Right kidney (tissue), 9 donors: Measurements from ENCODE around the gene ABCC3.
A peak's percentile ranks its signal among the peaks of the same experiment; 100 is the strongest.

ENCODE experiments used
- DNase-seq: peaks from one replicate; pipeline ENCODE4 v3.0.0-alpha.2; 2016
- long read RNA-seq, 8 donors: transcript quantifications; one replicate each; lab custom pipeline, GENCODE V29; 2026

Gene ABCC3
- long read RNA-seq, donor 1, partial matches to known transcripts: 0 of 2 reads
- long read RNA-seq, donor 1, other reads (novel, unspliced or antisense): 0 of 2 reads
- long read RNA-seq, donor 2, partial matches to known transcripts: 0 of 1 reads
- long read RNA-seq, donor 2, other reads (novel, unspliced or antisense): 0 of 1 reads
- long read RNA-seq, donor 3: 0 reads
- long read RNA-seq, donor 4, partial matches to known transcripts: 0 of 1 reads
- long read RNA-seq, donor 4, other reads (novel, unspliced or antisense): 0 of 1 reads
- long read RNA-seq, donor 5: 0 reads
- long read RNA-seq, donor 6, partial matches to known transcripts: 0 of 2 reads
- long read RNA-seq, donor 6, other reads (novel, unspliced or antisense): 0 of 2 reads
- long read RNA-seq, donor 7: 0 reads
- long read RNA-seq, donor 8, partial matches to known transcripts: 0 of 1 reads
- long read RNA-seq, donor 8, other reads (novel, unspliced or antisense): 0 of 1 reads

GRCh38 chr17:50634224-50634914 lies at the start of gene ABCC3:
TSS of gene ABCC3 (plus strand) at chr17:50634881. CDS start at chr17:50634937, 56 bp downstream.
- DNase-seq: no peak

GRCh38 chr17:50585346-50585745 lies 49.3 kb upstream of the ABCC3 start:
- DNase-seq: no peak

- DNase-seq: no peak
These were observed 48.8 kb upstream of the ABCC3 start for GRCh38 chr17:50585891-50586290.

- no peak for DNase-seq
These were observed 48.0 kb upstream of the ABCC3 start for GRCh38 chr17:50586421-50587247.

GRCh38 chr17:50587571-50587970 lies 47.1 kb upstream of the ABCC3 start:
- DNase-seq: no peak

- peak; percentile 52 for DNase-seq
These were observed 46.2 kb upstream of the ABCC3 start for GRCh38 chr17:50588391-50589049.

GRCh38 chr17:50589095-50589705 lies 45.5 kb upstream of the ABCC3 start:
- DNase-seq: peak; percentile 61

- no peak for DNase-seq
These were observed 43.5 kb upstream of the ABCC3 start for GRCh38 chr17:50590946-50591737.

- peak; percentile 71 for DNase-seq
These were observed 41.4 kb upstream of the ABCC3 start for GRCh38 chr17:50593321-50593720.

- DNase-seq: no peak
These were observed 40.4 kb upstream of the ABCC3 start for GRCh38 chr17:50594128-50594823.

GRCh38 chr17:50594892-50595291 lies 39.8 kb upstream of the ABCC3 start:
- DNase-seq: no peak

- DNase-seq: no peak
These were observed 38.3 kb upstream of the ABCC3 start for GRCh38 chr17:50596191-50597037.

- no peak for DNase-seq
These were observed 36.2 kb upstream of the ABCC3 start for GRCh38 chr17:50598487-50598886.

- DNase-seq: no peak
These were observed 35.1 kb upstream of the ABCC3 start for GRCh38 chr17:50599606-50600005.

GRCh38 chr17:50601823-50602375 lies 32.8 kb upstream of the ABCC3 start:
- no peak for DNase-seq

- DNase-seq: no peak
These were observed 31.8 kb upstream of the ABCC3 start for GRCh38 chr17:50602836-50603235.

GRCh38 chr17:50603340-50603739 lies 31.3 kb upstream of the ABCC3 start:
- DNase-seq: no peak

- peak; percentile 69 for DNase-seq
These were observed 30.2 kb upstream of the ABCC3 start for GRCh38 chr17:50604513-50604912.

GRCh38 chr17:50605429-50605828 lies 29.3 kb upstream of the ABCC3 start:
- no peak for DNase-seq
